D341Med (cell line): Measurements from ENCODE around the gene ATP5PF.
"Not testable (repeated sequence)": the region's sequence is repeated elsewhere in the genome, so short reads cannot be mapped to it uniquely, and the experiment has no call there.

ENCODE experiments used
- DNase-seq: peaks from one replicate; pipeline ENCODE4 v3.0.0; 2012; ENCODE audit warnings: low spot score

ATP5PF gene

DNA sequence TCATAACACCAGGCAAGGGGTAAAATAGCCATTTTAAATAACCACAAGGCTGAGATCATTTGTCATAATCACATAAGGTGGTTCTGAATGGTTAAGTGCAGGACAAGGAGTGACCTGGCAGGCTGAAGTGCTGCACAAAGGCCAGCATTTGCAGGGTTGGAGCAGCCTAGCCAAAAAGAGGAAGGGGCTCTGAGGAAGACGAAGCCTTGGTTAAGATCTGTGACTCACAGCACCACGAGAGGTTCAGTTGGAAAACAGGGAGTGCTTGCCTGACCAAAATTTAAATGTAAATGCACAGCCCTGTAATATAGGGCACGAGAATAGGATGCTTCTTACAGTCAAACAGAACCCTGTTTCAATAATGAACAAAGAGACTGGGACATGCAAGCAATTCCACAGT, 12.1 kb downstream of the ATP5PF start:
- DNase-seq = no peak

GRCh38 chr21:25721987-25722386, 12.7 kb downstream of the ATP5PF start:
- DNase-seq = no peak

DNA sequence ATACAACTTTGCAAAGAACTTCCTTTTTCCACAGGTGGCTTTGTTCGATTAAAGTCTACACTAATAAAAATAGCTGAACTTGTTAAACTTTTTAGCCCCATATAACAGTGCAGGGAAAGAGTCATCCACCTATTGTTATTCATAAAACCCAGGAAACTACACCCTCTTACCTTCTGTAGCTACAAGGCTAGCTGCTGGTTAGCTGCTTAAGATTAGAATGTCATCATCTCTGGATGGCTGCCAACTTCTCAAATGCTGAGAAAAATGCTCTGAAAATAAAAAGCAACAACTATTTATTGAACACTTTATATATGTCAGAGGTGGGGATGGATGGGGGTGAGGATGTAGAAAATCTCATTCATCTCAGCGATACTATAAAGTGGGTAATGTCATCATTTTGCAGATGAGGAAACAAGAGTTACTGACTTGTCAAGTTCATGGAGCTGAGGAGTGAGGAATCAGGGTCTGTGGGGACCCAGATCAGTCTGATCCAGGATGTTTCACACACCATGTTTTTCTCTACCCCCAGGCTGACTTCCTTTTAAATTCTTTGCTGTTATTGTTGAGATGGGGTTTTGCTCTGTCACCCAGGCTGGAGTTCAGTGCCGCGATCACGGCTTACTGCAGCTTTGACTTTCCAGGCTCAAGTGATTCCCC, 17.1 kb downstream of the ATP5PF start:
- DNase-seq = no peak

DNA sequence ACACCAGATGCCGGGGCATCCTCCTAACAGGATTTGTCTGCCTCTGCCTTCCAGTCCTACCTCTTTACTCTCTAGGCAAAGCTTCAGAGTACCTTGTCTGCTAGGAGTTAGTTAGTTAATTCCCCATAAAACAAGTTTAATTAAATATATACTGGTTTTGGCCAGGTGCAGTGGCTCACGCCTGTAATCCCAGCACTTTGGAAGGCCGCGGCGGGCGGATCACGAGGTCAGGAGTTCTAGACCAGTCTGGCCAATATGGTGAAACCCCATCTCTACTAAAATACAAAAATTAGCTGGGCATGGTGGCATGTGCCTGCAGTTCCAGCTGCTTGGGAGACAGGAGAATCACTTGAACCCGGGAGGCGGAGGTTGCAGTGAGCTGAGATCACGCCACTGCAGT, 20.6 kb downstream of the ATP5PF start:
- not testable (repeated sequence) for DNase-seq

DNA sequence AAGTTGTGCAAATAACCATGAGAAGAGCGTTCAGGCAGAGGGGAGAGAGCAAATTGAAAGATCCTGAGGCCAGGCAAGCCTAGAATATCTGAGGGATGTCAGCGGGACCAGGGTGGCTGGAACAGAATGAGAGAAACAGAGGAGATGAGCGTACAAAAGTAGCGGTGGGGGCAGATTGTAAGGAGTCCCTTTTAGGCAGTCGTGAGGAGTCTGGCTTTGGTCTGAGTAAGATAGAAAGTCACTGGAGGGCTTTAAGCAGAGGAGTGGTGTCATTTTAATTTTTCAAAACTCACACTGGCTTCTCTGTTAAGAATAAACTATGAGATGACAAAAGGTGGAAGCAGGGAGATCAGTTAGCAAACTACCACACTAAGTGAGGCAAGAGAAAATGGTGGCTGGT, 24.2 kb downstream of the ATP5PF start:
- no peak for DNase-seq

DNA sequence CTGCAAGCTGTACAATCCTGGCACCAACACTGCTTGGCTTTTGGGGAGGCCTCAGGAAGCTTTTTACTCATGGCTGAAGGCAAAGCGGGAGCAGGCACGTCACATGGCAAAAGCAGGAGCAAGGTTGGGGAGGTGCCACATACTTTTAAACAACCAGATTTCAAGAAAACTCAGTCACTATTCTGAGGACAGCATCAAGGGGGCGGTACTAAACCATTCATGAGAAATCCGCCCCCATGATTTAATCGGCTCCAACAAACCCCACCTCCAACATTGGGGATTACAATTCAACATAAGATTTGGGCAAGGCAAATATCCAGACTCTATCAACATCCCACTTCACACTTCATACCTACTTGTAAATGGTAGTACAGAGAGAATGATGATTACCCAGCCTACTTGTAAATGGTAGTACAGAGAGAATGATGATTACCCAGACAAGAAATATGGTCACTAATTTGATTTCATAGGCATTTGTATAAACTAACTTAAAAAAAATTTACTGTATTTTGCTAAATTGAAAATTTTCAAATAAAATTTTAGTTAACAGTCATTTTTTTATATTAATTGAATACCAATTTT, 24.9 kb downstream of the ATP5PF start:
- DNase-seq = no peak

DNA sequence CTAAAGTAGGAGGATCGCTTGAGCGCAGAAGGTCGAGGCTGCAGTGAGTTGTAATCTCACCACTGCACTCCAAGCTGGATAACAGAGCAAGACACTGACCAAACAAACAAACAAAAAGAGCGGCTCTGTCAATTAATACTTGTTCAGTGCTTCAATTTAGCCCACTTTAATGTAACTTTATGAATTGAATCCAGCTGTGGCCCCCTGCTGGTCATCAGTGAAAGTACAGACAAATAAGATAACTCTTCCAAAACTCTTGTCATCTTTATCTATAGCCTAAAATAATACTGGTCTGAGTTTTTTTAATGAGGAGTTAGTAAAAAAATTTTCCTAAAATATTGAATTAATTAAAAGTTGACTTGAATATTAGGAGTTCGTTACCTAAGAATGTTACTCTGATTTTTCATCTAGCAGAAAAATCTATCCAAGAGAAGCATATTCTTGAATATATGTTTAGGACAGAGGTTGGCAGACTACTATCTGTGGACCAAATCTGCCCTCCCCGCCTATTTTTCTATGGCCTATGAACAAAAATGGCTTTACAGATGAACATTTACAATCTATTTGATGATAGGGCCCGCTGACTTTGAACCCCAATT, 26.1 kb downstream of the ATP5PF start:
- DNase-seq = peak; percentile 44

DNA sequence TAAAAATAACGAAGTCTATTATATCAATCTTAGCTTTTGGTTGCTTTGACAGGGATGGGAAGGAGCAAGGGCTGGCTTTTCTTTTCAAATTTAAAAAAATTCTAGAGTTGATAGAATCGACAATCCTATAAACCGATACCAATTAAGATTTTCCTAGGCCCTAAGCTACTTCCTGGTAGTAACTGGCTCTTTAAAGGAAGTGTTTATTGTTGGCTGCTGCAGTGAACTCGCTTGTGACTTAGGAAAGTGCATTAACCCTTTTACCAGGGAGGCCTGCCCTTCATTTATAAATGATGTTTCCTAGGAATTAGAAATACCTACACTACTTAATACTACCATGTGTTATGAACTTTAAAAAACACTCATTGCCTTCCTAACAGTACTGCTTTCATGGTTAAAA, 33.2 kb downstream of the ATP5PF start:
- no peak for DNase-seq

- no peak for DNase-seq
Measured at GRCh38 chr21:25700741-25701140, 34.0 kb downstream of the ATP5PF start.

- not testable (repeated sequence) for DNase-seq
Measured at GRCh38 chr21:25695461-25695860, 39.2 kb downstream of the ATP5PF start.

DNA sequence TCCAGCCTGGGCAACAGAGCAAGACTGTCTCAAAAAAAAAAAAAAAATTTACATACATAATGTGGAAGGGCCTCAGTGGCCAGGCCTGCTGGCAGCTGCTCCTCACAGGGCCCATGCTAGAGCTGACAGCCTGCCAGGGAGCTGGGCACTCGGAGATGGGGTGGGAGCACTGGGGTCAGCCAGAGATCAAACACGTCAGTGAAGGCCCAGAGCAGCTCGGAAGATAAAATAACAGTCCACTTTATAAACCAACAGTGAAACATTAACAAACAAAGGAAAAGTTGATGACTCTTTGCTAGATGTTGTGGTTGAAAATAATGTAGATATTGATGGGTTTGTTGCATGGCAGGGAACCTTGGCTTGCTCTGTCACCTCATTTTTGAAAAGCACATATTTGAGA, 42.7 kb downstream of the ATP5PF start:
- no peak for DNase-seq

DNA sequence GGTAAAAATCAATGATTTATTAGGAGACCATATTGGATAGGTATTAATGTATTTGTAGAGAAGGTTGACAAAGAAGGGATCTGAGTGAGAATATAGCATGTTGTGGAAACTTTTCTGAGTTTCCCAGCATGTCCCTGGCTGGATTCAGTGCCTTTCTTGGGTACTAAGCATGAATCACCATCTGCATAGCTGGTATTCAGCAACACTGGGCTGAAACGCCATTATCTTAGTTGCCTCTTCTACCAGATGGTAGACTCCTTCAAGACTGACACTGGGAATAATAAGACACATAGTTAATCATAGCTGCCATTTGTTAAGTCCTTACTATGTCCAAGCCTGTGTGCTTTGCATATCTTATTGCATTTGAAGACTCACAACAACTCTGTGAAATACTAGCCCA, 45.5 kb downstream of the ATP5PF start:
- no peak for DNase-seq

DNA sequence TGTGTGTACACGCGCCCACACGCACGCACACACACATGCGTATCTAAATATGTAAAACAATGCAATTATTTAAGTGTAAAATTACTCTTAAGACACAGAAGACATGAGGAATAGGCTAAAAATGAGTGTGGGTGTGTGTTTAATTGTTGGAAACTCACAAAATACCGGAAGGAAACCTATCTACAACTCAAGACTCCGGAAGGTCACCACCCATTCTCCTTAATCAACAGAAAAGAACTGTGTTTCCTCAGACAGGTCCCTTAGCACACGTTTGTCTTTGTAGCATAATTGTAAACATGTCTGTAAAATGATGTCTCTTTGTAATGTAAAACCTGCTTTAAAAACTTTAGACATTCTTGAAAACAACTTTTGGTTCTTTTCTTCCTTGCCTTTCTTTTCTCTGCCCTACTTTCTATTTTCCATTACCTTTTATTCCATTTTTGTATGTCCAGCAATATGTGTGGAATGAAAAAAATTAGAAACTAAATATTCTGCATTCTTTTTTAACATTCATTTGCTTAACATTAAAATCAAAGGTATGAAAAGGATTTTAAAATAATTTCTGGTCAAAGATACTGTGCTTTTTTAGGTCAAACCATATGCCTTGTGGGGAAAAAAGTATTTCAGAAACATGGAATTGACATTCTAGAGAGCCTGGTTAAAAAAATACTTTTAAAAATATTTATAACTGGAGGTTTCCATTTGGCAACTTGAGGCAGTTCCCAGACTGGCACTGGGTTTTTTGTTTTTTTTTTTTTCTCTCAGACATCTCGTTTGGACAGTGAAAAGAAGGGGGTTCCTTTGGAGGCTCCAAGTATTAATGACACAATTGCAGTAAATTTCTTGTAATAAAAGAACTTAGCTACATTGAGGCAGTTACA, 46.2 kb downstream of the ATP5PF start:
- DNase-seq = no peak

DNA sequence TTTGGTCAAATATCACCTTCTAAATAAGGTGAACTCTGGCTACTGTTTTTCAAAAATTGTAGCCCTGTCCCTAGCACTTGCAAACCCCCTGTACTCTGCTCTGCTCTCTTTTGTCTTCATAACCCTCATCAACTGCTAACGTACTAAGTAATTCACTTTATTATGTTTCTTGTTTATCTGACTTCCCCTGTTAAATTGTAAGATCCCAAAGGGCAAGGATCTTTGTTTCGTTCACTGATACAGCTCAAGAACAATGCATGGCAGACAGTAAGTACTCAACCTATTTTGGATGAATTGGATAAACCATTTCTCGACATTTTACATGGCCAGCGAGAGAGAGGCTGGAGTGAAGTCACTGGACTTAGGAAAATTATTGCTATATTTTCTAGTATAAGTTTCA, 46.9 kb downstream of the ATP5PF start:
- DNase-seq = no peak

DNA sequence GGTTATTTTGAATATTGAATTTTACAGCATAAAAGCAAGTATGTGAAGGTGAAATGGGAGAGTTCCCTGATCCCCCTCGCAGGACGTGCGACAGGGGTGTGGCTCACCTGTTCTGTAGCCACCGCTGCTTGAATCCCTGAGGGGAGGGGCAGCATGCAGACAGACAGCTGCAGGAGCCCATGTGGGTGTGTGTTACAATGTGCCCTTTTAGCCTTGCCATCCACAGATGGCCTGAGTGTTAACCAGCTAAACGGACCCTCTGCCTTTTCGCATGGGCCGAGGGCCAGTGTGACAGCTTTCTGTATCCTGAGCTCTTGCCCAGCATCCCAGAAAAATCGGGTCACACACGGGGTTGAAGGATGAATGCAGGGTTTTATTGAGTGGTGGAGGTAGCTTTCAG, 52.3 kb downstream of the ATP5PF start:
- DNase-seq = no peak

DNA sequence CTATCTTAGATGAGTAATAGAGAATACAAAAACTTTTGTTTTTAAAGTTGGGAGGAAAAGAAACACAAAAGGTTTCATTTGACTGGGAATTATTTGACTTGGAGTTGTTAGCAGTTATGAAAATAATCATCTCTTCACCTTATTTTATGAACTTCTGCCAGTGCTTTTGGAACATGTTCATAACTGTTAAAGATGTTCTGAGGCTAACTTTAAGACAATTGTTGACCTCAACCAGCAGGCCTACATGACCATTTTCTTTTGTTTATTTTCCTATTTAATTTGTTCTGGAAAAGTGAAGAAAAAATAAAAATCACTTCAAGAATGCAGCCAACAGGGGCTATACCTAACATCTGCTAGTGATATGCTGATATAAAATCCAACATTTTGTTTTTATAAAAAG, 58.3 kb downstream of the ATP5PF start:
- DNase-seq = no peak
